ENCODE results near the gene CERK. TPM values are rescaled to one million over a fixed set of nuclear protein-coding genes. Genes with fewer than 3 reads are reported as not detected.

Gene CERK
- total and polyA plus RNA-seq, 4 donors: 7.9 to 24.3 (median 10.2) TPM

GRCh38 chr22:46766611-46767010 is 28.6 kb upstream of the CERK start (continued):
- TF ChIP-seq EGR1 (IDR thresholded peaks at IDR 0.05; ENCODE audit: low read depth in 2 of 2): no peak
- no peak for TF ChIP-seq YY1 (IDR thresholded peaks at IDR 0.05)

GRCh38 chr22:46764779-46765485 is 26.9 kb upstream of the CERK start:
- Histone ChIP-seq H3K9ac (ENCODE audit: low read depth in 1 of 2, low read length in 2 of 2) (no peak overlapping the region), H3K27ac (ENCODE audit: low read depth in 1 of 2, low read length in 2 of 2) (no peak overlapping the region), H3K36me3 (ENCODE audit: control insufficient read depth in 4 of 4, insufficient read depth in 3 of 4, low read depth in 1 of 4, low read length in 3 of 4) (no peaks in the 10 kb centered on the region), H3K9me3 (ENCODE audit: control insufficient read depth in 4 of 4, low read length in 3 of 4) (no peaks in the 10 kb centered on the region), H3K27me3 (ENCODE audit: control insufficient read depth in 4 of 4, insufficient read depth in 4 of 4, low read length in 3 of 4) (no peaks in the 10 kb centered on the region), H3K4me1 (ENCODE audit: control insufficient read depth in 4 of 4, insufficient read depth in 4 of 4, low read length in 3 of 4) (peaks cover 0 to 30% (median 21%) of the 10 kb centered on the region in 4 donors), H3K4me3 (ENCODE audit: low read depth in 1 of 3, low read length in 3 of 3) (no peak overlapping the region)
- WGBS: 67% methylated on average over 6 of the region's 6 CpGs
- TF ChIP-seq NR2F2 (IDR thresholded peaks at IDR 0.05) (no peak), HNF4G (IDR thresholded peaks at IDR 0.05) (no peak), ATF3 (IDR thresholded peaks at IDR 0.05) (no peak), HNF4A (conservative IDR thresholded peaks at IDR 0.05) (no peak), FOXA2 (IDR thresholded peaks at IDR 0.05) (no peak), SP1 (IDR thresholded peaks at IDR 0.05) (no peak), JUND (IDR thresholded peaks at IDR 0.05) (no peak), RXRA (IDR thresholded peaks at IDR 0.05) (no peak), FOXA1 (IDR thresholded peaks at IDR 0.05) (no peak)
- no peak for DNase-seq (ENCODE audit: low spot score)

GRCh38 chr22:46764140-46764680 is 26.2 kb upstream of the CERK start:
- TF ChIP-seq EGR1 (IDR thresholded peaks at IDR 0.05; ENCODE audit: low read depth in 2 of 2) (no peak), REST (IDR thresholded peaks at IDR 0.05) (no peak)
- Histone ChIP-seq H3K27ac (ENCODE audit: low read depth in 1 of 2, low read length in 2 of 2) (no peak overlapping the region), H3K27me3 (ENCODE audit: control insufficient read depth in 4 of 4, insufficient read depth in 4 of 4, low read length in 3 of 4) (no peaks in the 10 kb centered on the region), H3K9me3 (ENCODE audit: control insufficient read depth in 4 of 4, low read length in 3 of 4) (no peaks in the 10 kb centered on the region), H3K36me3 (ENCODE audit: control insufficient read depth in 4 of 4, insufficient read depth in 3 of 4, low read depth in 1 of 4, low read length in 3 of 4) (no peaks in the 10 kb centered on the region), H3K4me3 (ENCODE audit: low read depth in 1 of 3, low read length in 3 of 3) (no peak overlapping the region), H3K4me1 (ENCODE audit: control insufficient read depth in 4 of 4, insufficient read depth in 4 of 4, low read length in 3 of 4) (peaks cover under 1 to 32% (median 24%) of the 10 kb centered on the region in 4 donors), H3K9ac (ENCODE audit: low read depth in 1 of 2, low read length in 2 of 2) (no peak overlapping the region)
- 90% methylated on average over 6 of the region's 6 CpGs for WGBS
- no peak for DNase-seq (ENCODE audit: low spot score)
